Fibroblast of lung (primary cell): ENCODE measurements around the gene NIPAL4. TPM values are rescaled to one million over a fixed set of nuclear protein-coding genes. Genes with fewer than 3 reads are reported as not detected.
A peak's percentile ranks its signal among the peaks of the same experiment; 100 is the strongest.

Experiments used
- DNase-seq, 2 donors: peaks; one replicate each; pipeline versions ENCODE4 v3.0.0 to v3.0.0-alpha.2; 2010; ENCODE audit warnings: low read depth in 2 of 2
- H2AFZ ChIP-seq: 2 replicates; pipeline ENCODE4 v1.5.1; 2012; ENCODE audit warnings: low read length, control low read depth, inconsistent platforms
- H3K27ac ChIP-seq: 2 replicates; pipeline ENCODE4 v1.5.1; 2011; ENCODE audit warnings: low read length, control low read depth; ENCODE audit not compliant: insufficient read depth
- H3K27me3 ChIP-seq: 2 replicates; pipeline ENCODE4 v1.5.1; 2011; ENCODE audit warnings: mild to moderate bottlenecking, low read length; ENCODE audit not compliant: control insufficient read depth, insufficient read depth
- H3K36me3 ChIP-seq: 2 replicates; pipeline ENCODE4 v1.5.1; 2011; ENCODE audit warnings: low read length; ENCODE audit not compliant: control insufficient read depth, insufficient read depth
- H3K4me1 ChIP-seq: 2 replicates; pipeline ENCODE4 v1.5.1; 2011; ENCODE audit warnings: low read length; ENCODE audit not compliant: control insufficient read depth, insufficient read depth; ENCODE audit errors: extremely low read depth
- H3K4me2 ChIP-seq: 2 replicates; pipeline ENCODE4 v1.5.1; 2011; ENCODE audit warnings: low read length, control low read depth; ENCODE audit not compliant: insufficient read depth; ENCODE audit errors: extremely low read depth
- H3K4me3 ChIP-seq, 4 experiments: fragments of 200-600 bp in 1 of 4; sonication (generic) in 1 of 4; replicated peaks in 1 of 4; 2 replicates each; pipeline ENCODE4 v1.5.1; 2011 to 2016; ENCODE audit warnings: low read length in 4 of 4, low read depth in 3 of 4, mild to moderate bottlenecking in 3 of 4, control low read depth in 2 of 4, inconsistent platforms in 1 of 4, mixed read lengths in 1 of 4; ENCODE audit not compliant: insufficient read depth in 1 of 4; ENCODE audit errors: control extremely low read depth in 1 of 4
- H3K79me2 ChIP-seq: 2 replicates; pipeline ENCODE4 v1.5.1; 2012; ENCODE audit warnings: mild to moderate bottlenecking, low read length, inconsistent platforms; ENCODE audit not compliant: control insufficient read depth, insufficient read depth
- H3K9ac ChIP-seq: 2 replicates; pipeline ENCODE4 v1.5.1; 2011; ENCODE audit warnings: mild to moderate bottlenecking, low read length, control low read depth; ENCODE audit not compliant: insufficient read depth
- H3K9me3 ChIP-seq: 2 replicates; pipeline ENCODE4 v1.5.1; 2012; ENCODE audit warnings: low read depth, low read length; ENCODE audit not compliant: control insufficient read depth, insufficient read depth
- H4K20me1 ChIP-seq: 2 replicates; pipeline ENCODE4 v1.5.1; 2011; ENCODE audit warnings: low read length; ENCODE audit not compliant: control insufficient read depth, insufficient read depth; ENCODE audit errors: extremely low read depth
- EZH2 ChIP-seq: IDR thresholded peaks from 2 replicates; pipeline ENCODE4 v1.5.1; 2012; ENCODE audit warnings: low read length, control low read depth, mild to moderate bottlenecking; ENCODE audit errors: missing control alignments
- polyA plus RNA-seq, 2 donors: library from polyadenylated mRNA; depleted of rRNA in 1 of 2; stranded (reverse) in 1 of 2; unstranded in 1 of 2; fragments of >200 nt; gene quantifications; 2 replicates each; pipeline ENCODE4 v1.2.1, GENCODE V29; 2011 to 2012; ENCODE audit warnings: missing spikeins in 1 of 2
- total RNA-seq: library from RNA; depleted of rRNA; stranded (reverse); fragments of >200 nt; gene quantifications from 2 replicates; pipeline ENCODE4 v1.2.1, GENCODE V29; 2014
- TF ChIP-seq, protein P1 (sequence below), 2 donors: IDR thresholded peaks in 1 of 2; conservative IDR thresholded peaks in 1 of 2; 1 replicate in 1 of 2; 2 replicates in 1 of 2; pipeline ENCODE4 v1.5.1; 2011 to 2012; ENCODE audit warnings: low read length in 2 of 2, control low read depth in 1 of 2, inconsistent platforms in 1 of 2, low read depth in 1 of 2, mild to moderate bottlenecking in 1 of 2

Gene NIPAL4
- total and polyA plus RNA-seq, 2 donors (not counting 1 experiment from before 2014, with no cell fraction given) = 0.07 to 0.17 TPM

DNA sequence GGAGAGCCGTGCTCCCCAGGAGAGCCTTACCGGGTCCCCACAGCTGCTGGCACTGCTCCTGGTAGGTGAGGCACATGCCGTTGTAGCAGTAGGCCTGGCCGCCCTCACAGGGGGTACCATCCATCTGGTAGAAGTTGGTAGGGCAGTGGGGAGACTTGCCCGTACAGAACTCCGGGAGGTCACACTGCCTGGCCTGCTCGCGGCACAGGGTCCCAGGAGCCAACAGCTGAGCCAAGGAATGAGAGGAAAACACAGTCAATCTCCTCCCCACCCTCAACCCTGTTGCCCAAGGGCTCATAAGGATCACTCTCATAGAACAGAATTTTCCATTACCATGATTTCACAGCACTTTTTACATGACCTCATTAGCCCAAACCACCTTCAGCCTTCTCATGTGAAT, 36.9 kb downstream of the NIPAL4 start:
- no peak overlapping the region for H3K4me3 ChIP-seq
- no peaks in the 10 kb centered on the region for H3K27me3 ChIP-seq
- H3K4me1 ChIP-seq = no peaks in the 10 kb centered on the region
- no peak overlapping the region for H3K27ac ChIP-seq
- H3K36me3 ChIP-seq = peaks cover 9% of the 10 kb centered on the region
- H3K9ac ChIP-seq = no peak overlapping the region
- H3K9me3 ChIP-seq = no peaks in the 10 kb centered on the region
- no peaks in the 10 kb centered on the region for H3K79me2 ChIP-seq
- H3K4me2 ChIP-seq = no peak overlapping the region
- H2AFZ ChIP-seq = no peak overlapping the region
- TF ChIP-seq EZH2 = no peak
- TF ChIP-seq, protein P1, sequence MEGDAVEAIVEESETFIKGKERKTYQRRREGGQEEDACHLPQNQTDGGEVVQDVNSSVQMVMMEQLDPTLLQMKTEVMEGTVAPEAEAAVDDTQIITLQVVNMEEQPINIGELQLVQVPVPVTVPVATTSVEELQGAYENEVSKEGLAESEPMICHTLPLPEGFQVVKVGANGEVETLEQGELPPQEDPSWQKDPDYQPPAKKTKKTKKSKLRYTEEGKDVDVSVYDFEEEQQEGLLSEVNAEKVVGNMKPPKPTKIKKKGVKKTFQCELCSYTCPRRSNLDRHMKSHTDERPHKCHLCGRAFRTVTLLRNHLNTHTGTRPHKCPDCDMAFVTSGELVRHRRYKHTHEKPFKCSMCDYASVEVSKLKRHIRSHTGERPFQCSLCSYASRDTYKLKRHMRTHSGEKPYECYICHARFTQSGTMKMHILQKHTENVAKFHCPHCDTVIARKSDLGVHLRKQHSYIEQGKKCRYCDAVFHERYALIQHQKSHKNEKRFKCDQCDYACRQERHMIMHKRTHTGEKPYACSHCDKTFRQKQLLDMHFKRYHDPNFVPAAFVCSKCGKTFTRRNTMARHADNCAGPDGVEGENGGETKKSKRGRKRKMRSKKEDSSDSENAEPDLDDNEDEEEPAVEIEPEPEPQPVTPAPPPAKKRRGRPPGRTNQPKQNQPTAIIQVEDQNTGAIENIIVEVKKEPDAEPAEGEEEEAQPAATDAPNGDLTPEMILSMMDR (conservative IDR thresholded peaks at IDR 0.05 in 1 of 2, IDR thresholded peaks at IDR 0.05 in 1 of 2; ENCODE audit: low read depth in 1 of 2, low read length in 2 of 2) = no peak
- no peak for DNase-seq
- H4K20me1 ChIP-seq = no peaks in the 10 kb centered on the region

DNA sequence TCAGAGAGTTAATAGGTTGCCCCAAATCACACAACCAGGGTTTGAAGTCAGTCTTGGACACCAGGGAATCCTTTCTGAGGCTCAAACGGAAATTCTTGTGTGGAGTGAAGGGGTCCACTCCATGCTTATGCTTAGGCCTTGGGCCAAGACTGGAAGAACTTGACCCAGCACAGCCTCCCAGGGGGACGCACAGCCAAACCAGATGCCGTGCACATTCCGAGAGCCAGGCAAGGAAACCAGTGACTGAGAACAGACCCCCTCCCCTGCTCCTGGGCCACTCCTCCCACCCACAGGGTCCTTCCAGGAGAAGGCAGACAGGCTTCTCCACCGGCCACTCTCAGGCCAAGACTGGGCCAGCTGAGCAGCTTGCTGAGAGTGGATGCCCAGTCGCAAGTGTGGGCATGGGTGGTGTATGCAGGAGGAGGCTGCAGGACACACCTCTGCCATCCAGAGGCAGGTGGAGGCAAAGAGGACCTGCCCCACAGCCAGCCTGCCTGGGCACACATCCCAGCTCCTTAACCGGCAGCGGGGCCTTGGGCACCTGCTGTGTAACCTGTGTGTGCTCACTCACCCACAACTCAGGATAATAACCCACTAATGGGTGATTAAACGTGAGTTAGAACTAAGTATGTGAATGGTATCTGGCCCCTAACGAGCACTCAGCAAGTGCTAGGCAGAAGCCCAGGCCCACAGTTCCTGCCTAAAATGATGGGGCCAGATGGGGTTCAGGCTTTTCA, 38.0 kb downstream of the NIPAL4 start:
- Histone ChIP-seq H2AFZ (no peak overlapping the region), H3K79me2 (no peaks in the 10 kb centered on the region), H3K9me3 (no peaks in the 10 kb centered on the region), H3K4me2 (no peak overlapping the region), H3K27me3 (no peaks in the 10 kb centered on the region), H3K4me1 (no peaks in the 10 kb centered on the region), H4K20me1 (no peaks in the 10 kb centered on the region), H3K9ac (no peak overlapping the region), H3K27ac (no peak overlapping the region), H3K36me3 (peaks cover 4% of the 10 kb centered on the region), H3K4me3 (no peak overlapping the region)
- TF ChIP-seq, protein P1 (conservative IDR thresholded peaks at IDR 0.05 in 1 of 2, IDR thresholded peaks at IDR 0.05 in 1 of 2; ENCODE audit: low read depth in 1 of 2, low read length in 2 of 2) = no peak
- TF ChIP-seq EZH2 = no peak
- no peak for DNase-seq

DNA sequence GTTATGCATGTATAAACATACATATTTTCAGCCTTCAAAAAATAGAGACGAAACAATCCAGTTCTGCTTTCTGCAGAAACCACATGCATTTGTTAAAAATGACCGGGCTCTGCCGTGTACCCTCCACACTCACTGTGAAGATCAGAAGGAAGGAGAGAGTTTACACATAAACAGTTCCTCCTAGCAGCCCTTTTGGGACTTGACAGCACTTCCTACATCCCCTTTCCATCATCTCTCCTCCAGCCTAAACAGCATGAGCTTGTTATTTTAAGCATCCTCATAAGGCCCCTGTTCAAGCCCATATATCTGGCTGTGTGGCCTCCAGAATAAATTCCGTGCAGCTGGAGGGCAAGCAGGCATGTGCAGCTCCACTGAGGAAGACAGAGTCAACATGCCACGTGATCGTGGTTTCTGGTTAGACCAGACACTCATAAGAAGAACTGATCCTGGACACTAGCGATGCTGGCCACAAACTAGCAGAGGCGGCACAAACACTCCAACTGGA, 42.2 kb downstream of the NIPAL4 start:
- Histone ChIP-seq H3K9me3 (no peaks in the 10 kb centered on the region), H3K27me3 (no peaks in the 10 kb centered on the region), H3K79me2 (no peaks in the 10 kb centered on the region), H3K4me3 (no peak overlapping the region), H3K9ac (no peak overlapping the region), H3K27ac (no peak overlapping the region), H3K4me2 (no peak overlapping the region), H4K20me1 (no peaks in the 10 kb centered on the region), H2AFZ (no peak overlapping the region), H3K4me1 (no peaks in the 10 kb centered on the region), H3K36me3 (peaks cover 4% of the 10 kb centered on the region)
- TF ChIP-seq, protein P1 (conservative IDR thresholded peaks at IDR 0.05 in 1 of 2, IDR thresholded peaks at IDR 0.05 in 1 of 2; ENCODE audit: low read depth in 1 of 2, low read length in 2 of 2) = no peak
- no peak for TF ChIP-seq EZH2
- peak in 1 of 2 donors; percentile 44 for DNase-seq
